Right lobe of liver (tissue), 6 donors: ENCODE data around the gene SLC35D1. TPM values are rescaled to one million over a fixed set of nuclear protein-coding genes. Genes with fewer than 3 reads are reported as not detected.
"Not testable (repeated sequence)": the region's sequence is repeated elsewhere in the genome, so short reads cannot be mapped to it uniquely, and the experiment has no call there.

Experiments used
- ATAC-seq, 4 donors: fragments of 200-7000 bp; cut with Tn5 transposase; one replicate each; pipeline ENCODE4 v1.9.1; 2020; ENCODE audit warnings: mild to moderate bottlenecking in 4 of 4, moderate library complexity in 4 of 4
- DNase-seq, 3 donors: peaks; one replicate each; pipeline ENCODE4 v3.0.0-alpha.2; 2020
- H3K27ac ChIP-seq, 3 donors: fragments of 200-600 bp; one replicate each; pipeline ENCODE4 v1.8.0; 2022
- H3K27me3 ChIP-seq, 2 donors: fragments of 200-600 bp; one replicate each; pipeline ENCODE4 v1.8.0; 2022
- H3K36me3 ChIP-seq, 4 donors: fragments of 200-600 bp; sonication (generic) in 1 of 4; one replicate each; pipeline versions ENCODE4 v1.5.1 to v1.8.0; 2017 to 2022; ENCODE audit warnings: control low read depth in 1 of 4
- H3K4me1 ChIP-seq, 4 donors: fragments of 200-600 bp; sonication (generic) in 1 of 4; one replicate each; pipeline versions ENCODE4 v1.5.1 to v1.8.0; 2017 to 2022; ENCODE audit warnings: control low read depth in 1 of 4
- H3K4me3 ChIP-seq, 3 donors: fragments of 200-600 bp; one replicate each; pipeline ENCODE4 v1.8.0; 2022
- H3K9me3 ChIP-seq, 4 donors: fragments of 200-600 bp; sonication (generic) in 1 of 4; one replicate each; pipeline versions ENCODE4 v1.5.1 to v1.8.0; 2017 to 2022; ENCODE audit warnings: control low read depth in 1 of 4
- CTCF ChIP-seq, 4 donors: fragments of 200-600 bp in 3 of 4; fragments of 450-650 bp in 1 of 4; IDR thresholded peaks; one replicate each; pipeline versions ENCODE4 v1.5.1 to v1.8.0; 2016 to 2022; ENCODE audit warnings: antibody characterized with exemption in 4 of 4, mild to moderate bottlenecking in 2 of 4
- POLR2A ChIP-seq: fragments of 450-650 bp; IDR thresholded peaks from one replicate; pipeline ENCODE4 v1.6.1; 2017; ENCODE audit warnings: antibody characterized with exemption, mild to moderate bottlenecking
- WGBS: methylation state at CpG from one replicate; pipeline ENCODE4 v1.1.6; 2018; ENCODE audit warnings: low coverage, low lambda C conversion rate; ENCODE audit not compliant: insufficient coverage; ENCODE audit errors: missing lambda C conversion rate; 5-methylcytosine and 5-hydroxymethylcytosine counted together
- intact Hi-C, 2 donors: fragments of 100-400 bp; cut with DNase I; formaldehyde crosslinking; loops; one replicate each; pipeline versions ENCODE4 v1.11.2 to v1.14.1; 2022
- total RNA-seq, 6 experiments: library from RNA; depleted of rRNA in 2 of 6; stranded (reverse); fragments of >200 nt in 2 of 6; fragmentation: NEBNext Ultra II Directional in 3 of 6; extraction: Animal tissue kit (Norgen Biotek cat#: 25700) in 3 of 6; gene quantifications; one replicate each; pipeline versions ENCODE4 v1.1.0 to v1.2.4, GENCODE V29; 2016 to 2023
- donor health status: DM: no; HTN: yes; CAD: no.
- donor health status: DM: no; HTN: no; CAD: no.
- donor health status: DM: no; HTN: no; CAD: no.
- donor health status: DM: no; HTN: yes; CAD: no.
- donor health status: DM: no; HTN: yes; CAD: no.

SLC35D1 gene
- total RNA-seq, 6 experiments from 2014 or later, result 36.9 to 70.7 (median 52.0) TPM

GRCh38 chr1:67084765-67085318 is 30.9 kb upstream of the SLC35D1 start:
- intact Hi-C loops, result no loop called here
- Histone ChIP-seq H3K9me3 (no peaks in the 10 kb centered on the region), H3K36me3 (no peaks in the 10 kb centered on the region), H3K27ac (no peak overlapping the region), H3K4me1 (no peaks in the 10 kb centered on the region), H3K27me3 (no peaks in the 10 kb centered on the region), H3K4me3 (no peak overlapping the region)
- 80% methylated on average over 1 of the region's 9 CpGs for WGBS
- no peak for TF ChIP-seq CTCF (IDR thresholded peaks at IDR 0.05)
- TF ChIP-seq POLR2A, result no peak
- ATAC-seq, result no peak
- no peak for DNase-seq

- Histone ChIP-seq H3K27ac (no peak overlapping the region), H3K4me1 (no peaks in the 10 kb centered on the region), H3K9me3 (no peaks in the 10 kb centered on the region), H3K4me3 (no peak overlapping the region), H3K36me3 (no peaks in the 10 kb centered on the region), H3K27me3 (no peaks in the 10 kb centered on the region)
- WGBS, result 71% methylated on average over 3 of the region's 3 CpGs
- intact Hi-C loops, result no loop called here
- no peak for ATAC-seq
- TF ChIP-seq CTCF (IDR thresholded peaks at IDR 0.05) (no peak), POLR2A (no peak)
- no peak for DNase-seq
Observed at GRCh38 chr1:67078291-67078690, 24.3 kb upstream of the SLC35D1 start.

- TF ChIP-seq CTCF (IDR thresholded peaks at IDR 0.05), result no peak
- TF ChIP-seq POLR2A, result no peak
- H3K9me3 ChIP-seq, result no peaks in the 10 kb centered on the region
- ATAC-seq, result no peak
- H3K4me1 ChIP-seq, result no peaks in the 10 kb centered on the region
- no peak for DNase-seq
- no peak overlapping the region for H3K4me3 ChIP-seq
- WGBS, result 100% methylated on average over 1 of the region's 1 CpG
- no peak overlapping the region for H3K27ac ChIP-seq
- no peaks in the 10 kb centered on the region for H3K36me3 ChIP-seq
- H3K27me3 ChIP-seq, result no peaks in the 10 kb centered on the region
- intact Hi-C loops, result no loop called here
Observed at GRCh38 chr1:67077593-67077992, 23.6 kb upstream of the SLC35D1 start.

- H3K9me3 ChIP-seq, result no peaks in the 10 kb centered on the region
- ATAC-seq (no peak), DNase-seq (no peak)
- no peaks in the 10 kb centered on the region for H3K27me3 ChIP-seq
- TF ChIP-seq POLR2A (no peak), CTCF (IDR thresholded peaks at IDR 0.05) (no peak)
- H3K4me1 ChIP-seq, result no peaks in the 10 kb centered on the region
- intact Hi-C loops, result no loop called here
- no peak overlapping the region for H3K4me3 ChIP-seq
- 64% methylated on average over 1 of the region's 1 CpG for WGBS
- no peak overlapping the region for H3K27ac ChIP-seq
- H3K36me3 ChIP-seq, result no peaks in the 10 kb centered on the region
Observed at GRCh38 chr1:67072749-67073148, 18.8 kb upstream of the SLC35D1 start.

GRCh38 chr1:67067655-67068054 is 13.7 kb upstream of the SLC35D1 start:
- not testable (repeated sequence) for H3K36me3 ChIP-seq, DNase-seq, ATAC-seq, H3K27ac ChIP-seq, H3K27me3 ChIP-seq, H3K4me1 ChIP-seq, H3K9me3 ChIP-seq, H3K4me3 ChIP-seq
- WGBS, result 36% methylated on average over 2 of the region's 3 CpGs
- intact Hi-C loops, result loop anchor here in 1 of 2 donors (10.0 kb wide), 1 partner anchor 63 kb away; no protein-coding TSS in a partner anchor
